NCI-H2029 treated with DMSO at 0.1 percent for 48 hours (cell line): ENCODE results near the gene RNF222.

ENCODE experiments used
- DNase-seq: peaks from one replicate; lab custom pipeline; 2025; lab: John Stamatoyannopoulos, UW

RNF222 gene

DNA sequence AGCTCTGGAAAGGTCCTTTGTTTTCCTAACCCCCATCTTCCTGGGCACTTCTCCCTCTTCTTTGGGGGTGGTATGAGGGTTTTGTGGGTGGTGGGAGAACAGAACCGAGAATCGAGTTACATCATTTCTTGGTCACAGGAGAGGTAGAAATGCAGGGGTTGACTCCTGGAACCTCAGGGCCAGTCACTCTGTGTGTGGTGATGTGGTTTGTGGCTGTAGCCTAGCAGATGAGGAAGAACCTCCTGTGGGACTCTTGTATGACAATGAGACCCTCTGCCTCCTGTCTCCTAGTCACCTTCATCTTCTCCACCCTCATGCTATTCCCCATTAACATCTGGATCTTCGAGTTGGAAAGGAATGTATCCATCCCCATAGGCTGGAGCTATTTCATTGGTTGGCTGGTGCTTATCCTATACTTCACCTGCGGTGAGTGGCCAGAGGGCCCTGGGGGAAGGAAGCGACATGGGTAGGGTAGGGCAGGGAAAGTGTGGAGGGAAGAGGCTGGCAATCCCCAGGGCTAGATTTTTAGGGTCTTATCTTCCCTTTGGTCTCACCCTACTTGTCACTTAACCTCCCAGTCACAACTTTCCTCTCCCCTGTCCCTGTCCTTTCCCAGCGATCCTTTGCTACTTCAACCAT, 52.5 kb downstream of the RNF222 start:
- no peak for DNase-seq

DNA sequence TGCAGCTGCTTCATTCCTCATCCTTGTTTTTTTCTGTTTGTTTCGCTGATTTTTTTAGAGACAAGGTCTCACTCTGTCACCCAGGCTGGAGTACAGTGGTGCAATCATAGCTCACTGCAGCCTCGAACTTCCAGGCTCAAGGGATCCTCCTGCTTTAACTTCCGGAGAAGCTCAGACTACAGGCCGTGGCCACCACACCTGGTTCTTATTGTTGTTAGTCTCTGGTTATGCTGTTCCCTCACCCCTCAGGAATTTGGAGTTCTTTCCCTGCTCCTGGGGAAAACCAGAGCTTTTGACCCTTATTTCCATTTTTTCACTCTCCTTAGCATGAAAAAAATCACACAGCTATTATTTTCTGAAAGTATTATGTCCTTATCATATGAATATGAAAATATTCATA, 56.2 kb downstream of the RNF222 start:
- no peak for DNase-seq
